Activated naive CD8-positive, alpha-beta T cell treated with anti-CD3 and anti-CD28 coated beads for 36 hours (primary cell): ENCODE measurements around the gene WWOX. TPM values are rescaled to one million over a fixed set of nuclear protein-coding genes. Genes with fewer than 3 reads are reported as not detected.

Source experiments
- DNase-seq: peaks from one replicate; pipeline ENCODE4 v3.0.0; 2021
- H3K27ac Mint-ChIP-seq: one replicate; pipeline ENCODE4 v1.8.0; 2022; ENCODE audit warnings: mild to moderate bottlenecking, moderate library complexity, mixed read lengths
- H3K27me3 Mint-ChIP-seq: one replicate; pipeline ENCODE4 v1.8.0; 2022; ENCODE audit warnings: mild to moderate bottlenecking, mixed read lengths
- H3K36me3 Mint-ChIP-seq: one replicate; pipeline ENCODE4 v1.8.0; 2021; ENCODE audit warnings: mild to moderate bottlenecking, mixed read lengths
- H3K4me1 Mint-ChIP-seq: one replicate; pipeline ENCODE4 v1.8.0; 2021; ENCODE audit warnings: mixed read lengths
- H3K4me3 Mint-ChIP-seq: one replicate; pipeline ENCODE4 v1.8.0; 2022; ENCODE audit warnings: mild to moderate bottlenecking, moderate library complexity, mixed read lengths
- H3K9me3 Mint-ChIP-seq: one replicate; pipeline ENCODE4 v1.8.0; 2022; ENCODE audit warnings: mixed read lengths
- total RNA-seq, 2 experiments: library from RNA; stranded (reverse); gene quantifications; one replicate each; pipeline ENCODE4 v1.2.3, GENCODE V29; 2021

Gene WWOX
- total RNA-seq, 2 experiments from 2014 or later: 20.0 to 23.9 TPM

GRCh38 chr16:78955206-78955605, 855.8 kb downstream of the WWOX start:
- H3K27me3 Mint-ChIP-seq: no peaks in the 10 kb centered on the region
- H3K36me3 Mint-ChIP-seq: peaks cover 4% of the 10 kb centered on the region
- no peak overlapping the region for H3K27ac Mint-ChIP-seq
- DNase-seq: no peak
- no peaks in the 10 kb centered on the region for H3K9me3 Mint-ChIP-seq
- no peaks in the 10 kb centered on the region for H3K4me1 Mint-ChIP-seq
- no peak overlapping the region for H3K4me3 Mint-ChIP-seq

GRCh38 chr16:78956859-78957258, 857.4 kb downstream of the WWOX start:
- Mint-ChIP-seq H3K4me3 (no peak overlapping the region), H3K27me3 (no peaks in the 10 kb centered on the region), H3K9me3 (peaks cover 1% of the 10 kb centered on the region), H3K36me3 (peaks cover 4% of the 10 kb centered on the region), H3K4me1 (no peaks in the 10 kb centered on the region), H3K27ac (no peak overlapping the region)
- DNase-seq: no peak

GRCh38 chr16:78957317-78958100, 858.1 kb downstream of the WWOX start:
- no peak for DNase-seq
- Mint-ChIP-seq H3K4me1 (no peaks in the 10 kb centered on the region), H3K27me3 (no peaks in the 10 kb centered on the region), H3K36me3 (peaks cover 6% of the 10 kb centered on the region), H3K27ac (no peak overlapping the region), H3K9me3 (peaks cover 1% of the 10 kb centered on the region), H3K4me3 (no peak overlapping the region)

GRCh38 chr16:78961464-78961863, 862.0 kb downstream of the WWOX start:
- Mint-ChIP-seq H3K4me3 (no peak overlapping the region), H3K27ac (no peak overlapping the region), H3K36me3 (peaks cover 18% of the 10 kb centered on the region), H3K9me3 (peaks cover 16% of the 10 kb centered on the region), H3K27me3 (no peaks in the 10 kb centered on the region), H3K4me1 (no peaks in the 10 kb centered on the region)
- DNase-seq: no peak

- no peak overlapping the region for H3K27ac Mint-ChIP-seq
- H3K27me3 Mint-ChIP-seq: no peaks in the 10 kb centered on the region
- H3K4me1 Mint-ChIP-seq: no peaks in the 10 kb centered on the region
- no peak overlapping the region for H3K4me3 Mint-ChIP-seq
- H3K36me3 Mint-ChIP-seq: peaks cover 18% of the 10 kb centered on the region
- peaks cover 17% of the 10 kb centered on the region for H3K9me3 Mint-ChIP-seq
- DNase-seq: no peak
Observed at GRCh38 chr16:78962457-78962929, 863.0 kb downstream of the WWOX start.

GRCh38 chr16:78967948-78968347, 868.5 kb downstream of the WWOX start:
- no peak for DNase-seq
- Mint-ChIP-seq H3K27ac (no peak overlapping the region), H3K36me3 (peaks cover 15% of the 10 kb centered on the region), H3K4me3 (no peak overlapping the region), H3K4me1 (no peaks in the 10 kb centered on the region), H3K27me3 (no peaks in the 10 kb centered on the region), H3K9me3 (peaks cover 15% of the 10 kb centered on the region)

- no peaks in the 10 kb centered on the region for H3K4me1 Mint-ChIP-seq
- no peak overlapping the region for H3K4me3 Mint-ChIP-seq
- H3K27ac Mint-ChIP-seq: no peak overlapping the region
- H3K27me3 Mint-ChIP-seq: no peaks in the 10 kb centered on the region
- peaks cover 6% of the 10 kb centered on the region for H3K36me3 Mint-ChIP-seq
- H3K9me3 Mint-ChIP-seq: peaks cover 6% of the 10 kb centered on the region
- no peak for DNase-seq
Observed at GRCh38 chr16:78969721-78970120, 870.3 kb downstream of the WWOX start.

- no peak overlapping the region for H3K27ac Mint-ChIP-seq
- DNase-seq: no peak
- no peaks in the 10 kb centered on the region for H3K27me3 Mint-ChIP-seq
- peaks cover 2% of the 10 kb centered on the region for H3K36me3 Mint-ChIP-seq
- no peak overlapping the region for H3K4me3 Mint-ChIP-seq
- no peaks in the 10 kb centered on the region for H3K4me1 Mint-ChIP-seq
- H3K9me3 Mint-ChIP-seq: peaks cover 2% of the 10 kb centered on the region
Observed at GRCh38 chr16:78970650-78971049, 871.2 kb downstream of the WWOX start.

GRCh38 chr16:78972006-78972405, 872.6 kb downstream of the WWOX start:
- Mint-ChIP-seq H3K9me3 (peaks cover 2% of the 10 kb centered on the region), H3K4me1 (no peaks in the 10 kb centered on the region), H3K27me3 (no peaks in the 10 kb centered on the region), H3K27ac (no peak overlapping the region), H3K4me3 (no peak overlapping the region), H3K36me3 (peaks cover 2% of the 10 kb centered on the region)
- DNase-seq: no peak

- Mint-ChIP-seq H3K4me1 (no peaks in the 10 kb centered on the region), H3K27ac (no peak overlapping the region), H3K27me3 (no peaks in the 10 kb centered on the region), H3K9me3 (no peaks in the 10 kb centered on the region), H3K4me3 (no peak overlapping the region), H3K36me3 (no peaks in the 10 kb centered on the region)
- no peak for DNase-seq
Observed at GRCh38 chr16:78972986-78973385, 873.5 kb downstream of the WWOX start.

GRCh38 chr16:78976212-78976611, 876.8 kb downstream of the WWOX start:
- Mint-ChIP-seq H3K4me3 (no peak overlapping the region), H3K36me3 (peaks cover 6% of the 10 kb centered on the region), H3K4me1 (no peaks in the 10 kb centered on the region), H3K27me3 (no peaks in the 10 kb centered on the region), H3K9me3 (no peaks in the 10 kb centered on the region), H3K27ac (no peak overlapping the region)
- no peak for DNase-seq

- Mint-ChIP-seq H3K4me1 (no peaks in the 10 kb centered on the region), H3K4me3 (no peak overlapping the region), H3K9me3 (no peaks in the 10 kb centered on the region), H3K27me3 (no peaks in the 10 kb centered on the region), H3K27ac (no peak overlapping the region), H3K36me3 (peaks cover 8% of the 10 kb centered on the region)
- DNase-seq: no peak
Observed at GRCh38 chr16:78980825-78981224, 881.4 kb downstream of the WWOX start.

- no peaks in the 10 kb centered on the region for H3K27me3 Mint-ChIP-seq
- H3K36me3 Mint-ChIP-seq: peaks cover 8% of the 10 kb centered on the region
- no peaks in the 10 kb centered on the region for H3K4me1 Mint-ChIP-seq
- H3K9me3 Mint-ChIP-seq: no peaks in the 10 kb centered on the region
- no peak for DNase-seq
- H3K4me3 Mint-ChIP-seq: no peak overlapping the region
- H3K27ac Mint-ChIP-seq: no peak overlapping the region
Observed at GRCh38 chr16:78982096-78982744, 882.8 kb downstream of the WWOX start.

- Mint-ChIP-seq H3K27me3 (no peaks in the 10 kb centered on the region), H3K27ac (no peak overlapping the region), H3K4me1 (no peaks in the 10 kb centered on the region), H3K36me3 (peaks cover 2% of the 10 kb centered on the region), H3K4me3 (no peak overlapping the region), H3K9me3 (no peaks in the 10 kb centered on the region)
- no peak for DNase-seq
Observed at GRCh38 chr16:78984324-78984723, 884.9 kb downstream of the WWOX start.

GRCh38 chr16:78984887-78985464, 885.5 kb downstream of the WWOX start:
- no peak for DNase-seq
- Mint-ChIP-seq H3K27me3 (no peaks in the 10 kb centered on the region), H3K4me1 (no peaks in the 10 kb centered on the region), H3K36me3 (peaks cover 2% of the 10 kb centered on the region), H3K9me3 (no peaks in the 10 kb centered on the region), H3K27ac (no peak overlapping the region), H3K4me3 (no peak overlapping the region)
